ENCODE results near the gene TM4SF4. TPM values are rescaled to one million over a fixed set of nuclear protein-coding genes. Genes with fewer than 3 reads are reported as not detected.

TM4SF4 gene
- total and polyA plus RNA-seq, 2 donors (not counting 1 experiment from before 2014, with no cell fraction given) = 1.7 TPM

GRCh38 chr3:149494759-149495580 lies 20.5 kb downstream of the TM4SF4 start:
- Histone ChIP-seq H2AFZ (ENCODE audit: low read length) (no peak overlapping the region), H3K27ac (ENCODE audit: insufficient read depth, low read length) (no peak overlapping the region), H3K4me2 (ENCODE audit: extremely low read depth, insufficient read depth, low read length) (no peak overlapping the region), H3K79me2 (ENCODE audit: control insufficient read depth, insufficient read depth, low read length) (no peaks in the 10 kb centered on the region), H4K20me1 (ENCODE audit: control insufficient read depth, extremely low read depth, insufficient read depth, low read length) (no peaks in the 10 kb centered on the region), H3K36me3 (ENCODE audit: control insufficient read depth, insufficient read depth, low read length) (no peaks in the 10 kb centered on the region), H3K4me1 (ENCODE audit: control insufficient read depth, extremely low read depth, insufficient read depth, low read length) (peaks cover 6% of the 10 kb centered on the region), H3K9ac (ENCODE audit: insufficient read depth, low read length) (no peak overlapping the region), H3K27me3 (ENCODE audit: control insufficient read depth, insufficient read depth, low read length) (no peaks in the 10 kb centered on the region), H3K9me3 (ENCODE audit: control insufficient read depth, insufficient read depth, low read depth, low read length) (no peaks in the 10 kb centered on the region), H3K4me3 (replicated peaks in 1 of 4; ENCODE audit: control extremely low read depth in 1 of 4, insufficient read depth in 1 of 4, low read depth in 3 of 4, low read length in 4 of 4) (no peak overlapping the region)
- no peak for TF ChIP-seq EZH2 (IDR thresholded peaks at IDR 0.05; ENCODE audit: low read length, missing control alignments)
- TF ChIP-seq CTCF (conservative IDR thresholded peaks at IDR 0.05 in 1 of 2, IDR thresholded peaks at IDR 0.05 in 1 of 2; ENCODE audit: low read depth in 1 of 2, low read length in 2 of 2) = no peak
- peak in 1 of 2 donors; percentile 60 for DNase-seq (ENCODE audit: low read depth in 2 of 2)

GRCh38 chr3:149495581-149496125 lies 21.2 kb downstream of the TM4SF4 start:
- Histone ChIP-seq H3K79me2 (ENCODE audit: control insufficient read depth, insufficient read depth, low read length) (no peaks in the 10 kb centered on the region), H2AFZ (ENCODE audit: low read length) (no peak overlapping the region), H3K27ac (ENCODE audit: insufficient read depth, low read length) (no peak overlapping the region), H3K4me3 (replicated peaks in 1 of 4; ENCODE audit: control extremely low read depth in 1 of 4, insufficient read depth in 1 of 4, low read depth in 3 of 4, low read length in 4 of 4) (no peak overlapping the region), H3K4me2 (ENCODE audit: extremely low read depth, insufficient read depth, low read length) (no peak overlapping the region), H4K20me1 (ENCODE audit: control insufficient read depth, extremely low read depth, insufficient read depth, low read length) (no peaks in the 10 kb centered on the region), H3K36me3 (ENCODE audit: control insufficient read depth, insufficient read depth, low read length) (no peaks in the 10 kb centered on the region), H3K9me3 (ENCODE audit: control insufficient read depth, insufficient read depth, low read depth, low read length) (no peaks in the 10 kb centered on the region), H3K27me3 (ENCODE audit: control insufficient read depth, insufficient read depth, low read length) (no peaks in the 10 kb centered on the region), H3K9ac (ENCODE audit: insufficient read depth, low read length) (no peak overlapping the region), H3K4me1 (ENCODE audit: control insufficient read depth, extremely low read depth, insufficient read depth, low read length) (peaks cover 6% of the 10 kb centered on the region)
- TF ChIP-seq EZH2 (IDR thresholded peaks at IDR 0.05; ENCODE audit: low read length, missing control alignments) (no peak), CTCF (conservative IDR thresholded peaks at IDR 0.05 in 1 of 2, IDR thresholded peaks at IDR 0.05 in 1 of 2; ENCODE audit: low read depth in 1 of 2, low read length in 2 of 2) (no peak)
- no peak for DNase-seq (ENCODE audit: low read depth in 2 of 2)

GRCh38 chr3:149496891-149497290 lies 22.4 kb downstream of the TM4SF4 start:
- no peak for DNase-seq (ENCODE audit: low read depth in 2 of 2)
- no peak overlapping the region for H3K27ac ChIP-seq (ENCODE audit: insufficient read depth, low read length)
- H3K36me3 ChIP-seq (ENCODE audit: control insufficient read depth, insufficient read depth, low read length) = no peaks in the 10 kb centered on the region
- H3K4me1 ChIP-seq (ENCODE audit: control insufficient read depth, extremely low read depth, insufficient read depth, low read length) = peaks cover 9% of the 10 kb centered on the region
- no peak overlapping the region for H3K4me3 ChIP-seq (replicated peaks in 1 of 4; ENCODE audit: control extremely low read depth in 1 of 4, insufficient read depth in 1 of 4, low read depth in 3 of 4, low read length in 4 of 4)
- no peak overlapping the region for H2AFZ ChIP-seq (ENCODE audit: low read length)
- no peak overlapping the region for H3K4me2 ChIP-seq (ENCODE audit: extremely low read depth, insufficient read depth, low read length)
- TF ChIP-seq CTCF (conservative IDR thresholded peaks at IDR 0.05 in 1 of 2, IDR thresholded peaks at IDR 0.05 in 1 of 2; ENCODE audit: low read depth in 1 of 2, low read length in 2 of 2) (no peak), EZH2 (IDR thresholded peaks at IDR 0.05; ENCODE audit: low read length, missing control alignments) (no peak)
- no peaks in the 10 kb centered on the region for H4K20me1 ChIP-seq (ENCODE audit: control insufficient read depth, extremely low read depth, insufficient read depth, low read length)
- no peaks in the 10 kb centered on the region for H3K27me3 ChIP-seq (ENCODE audit: control insufficient read depth, insufficient read depth, low read length)
- no peaks in the 10 kb centered on the region for H3K79me2 ChIP-seq (ENCODE audit: control insufficient read depth, insufficient read depth, low read length)
- no peak overlapping the region for H3K9ac ChIP-seq (ENCODE audit: insufficient read depth, low read length)
- no peaks in the 10 kb centered on the region for H3K9me3 ChIP-seq (ENCODE audit: control insufficient read depth, insufficient read depth, low read depth, low read length)
